GM12872 (cell line): Measurements from ENCODE around the gene TMEM182.

Experiments used
- CTCF ChIP-seq: IDR thresholded peaks from 3 replicates; pipeline ENCODE4 v1.5.1; 2011; ENCODE audit warnings: low read depth, mild to moderate bottlenecking, low read length, moderate library complexity; ENCODE audit not compliant: insufficient read depth

The TMEM182 gene

GRCh38 chr2:102792568-102793208 lies 30.9 kb downstream of the TMEM182 start:
- no peak for TF ChIP-seq CTCF

GRCh38 chr2:102795641-102796040 lies 33.8 kb downstream of the TMEM182 start:
- no peak for TF ChIP-seq CTCF

GRCh38 chr2:102796337-102796736 lies 34.5 kb downstream of the TMEM182 start:
- TF ChIP-seq CTCF = no peak

- TF ChIP-seq CTCF = no peak
These were observed 35.7 kb downstream of the TMEM182 start for GRCh38 chr2:102797486-102797885.

GRCh38 chr2:102798181-102798580 lies 36.4 kb downstream of the TMEM182 start:
- no peak for TF ChIP-seq CTCF

GRCh38 chr2:102801098-102801718 lies 39.4 kb downstream of the TMEM182 start:
- no peak for TF ChIP-seq CTCF

- TF ChIP-seq CTCF = no peak
These were observed 40.2 kb downstream of the TMEM182 start for GRCh38 chr2:102801858-102802699.
